Measurements from ENCODE around the gene JAML. TPM values are rescaled to one million over a fixed set of nuclear protein-coding genes. Genes with fewer than 3 reads are reported as not detected.

Gene JAML
- total and polyA plus RNA-seq, 2 experiments from 2014 or later, result 0.56 to 1.0 TPM

- Mint-ChIP-seq H3K4me3 (peak overlapping the region; percentile 79; the same call in 1 of the 3 replicates), H3K27me3 (ENCODE audit: insufficient read depth, low read depth, poor library complexity) (peaks cover 41% of the 10 kb centered on the region), H3K4me1 (peaks cover 39% of the 10 kb centered on the region), H3K36me3 (ENCODE audit: low read depth) (no peaks in the 10 kb centered on the region), H3K27ac (no peak overlapping the region), H3K9me3 (no peaks in the 10 kb centered on the region; the same call in 2 of the 3 replicates)
- no peak for ATAC-seq
- no peaks in the 10 kb centered on the region for H3K9me2 ChIP-seq (ENCODE audit: insufficient read depth)
- no peak overlapping the region for H2AFZ ChIP-seq
- H3K4me1 ChIP-seq (ENCODE audit: insufficient read depth), result peaks cover 29% of the 10 kb centered on the region
- H3K27ac ChIP-seq (ENCODE audit: low read depth), result no peak overlapping the region
- H3K79me2 ChIP-seq (replicated peaks; ENCODE audit: insufficient read depth), result no peaks in the 10 kb centered on the region
- no peak for DNase-seq (ENCODE audit: low spot score)
- TF ChIP-seq NANOG (IDR thresholded peaks at IDR 0.05; ENCODE audit: borderline replicate concordance) (no peak), ZNF114 (CRISPR knock-in tag; IDR thresholded peaks at IDR 0.05) (no peak), ZNF331 (CRISPR knock-in tag; IDR thresholded peaks at IDR 0.05; ENCODE audit: low read depth) (no peak), STAT1 (IDR thresholded peaks at IDR 0.05; ENCODE audit: unreplicated experiment) (no peak), JUNB (IDR thresholded peaks at IDR 0.05; ENCODE audit: unreplicated experiment) (no peak), REST (IDR thresholded peaks at IDR 0.05; ENCODE audit: unreplicated experiment) (no peak), POLR2AphosphoS5 (IDR thresholded peaks at IDR 0.05; ENCODE audit: low read depth) (no peak), EZH2phosphoT487 (IDR thresholded peaks at IDR 0.05; ENCODE audit: unreplicated experiment) (no peak), CREB1 (CRISPR knock-in tag; IDR thresholded peaks at IDR 0.05; ENCODE audit: low read depth) (no peak), CTCF (conservative IDR thresholded peaks at IDR 0.05; ENCODE audit: low read depth in 2 of 2) (no peak), EZH2 (IDR thresholded peaks at IDR 0.05; ENCODE audit: low read depth, unreplicated experiment) (no peak), ETS1 (IDR thresholded peaks at IDR 0.05) (no peak), ZNF462 (CRISPR knock-in tag; IDR thresholded peaks at IDR 0.05) (no peak)
- peak overlapping the region; percentile 81; the same call in 1 of the 2 replicates for H3K4me2 ChIP-seq
- H3K36me3 ChIP-seq (ENCODE audit: insufficient read depth), result no peaks in the 10 kb centered on the region; the same call in 1 of the 2 replicates
- no peak overlapping the region for H3K4me3 ChIP-seq
- peaks cover 73% of the 10 kb centered on the region for H3K27me3 ChIP-seq (ENCODE audit: insufficient read depth)
- H4K20me1 ChIP-seq (replicated peaks; ENCODE audit: insufficient read depth), result no peaks in the 10 kb centered on the region; the same call in 1 of the 2 replicates
- H3F3A ChIP-seq (replicated peaks; ENCODE audit: low read depth), result no peaks in the 10 kb centered on the region
These were observed 50.7 kb downstream of the JAML start for GRCh38 chr11:118174006-118174567.
